Kidney capillary endothelial cell (primary cell): ENCODE measurements around the gene DGKQ.

ENCODE experiments used
- DNase-seq: peaks from one replicate; pipeline ENCODE4 v3.0.0-alpha.2; 2018; ENCODE audit warnings: low spot score

DGKQ gene

GRCh38 chr4:995311-996026 is 22.1 kb upstream of the DGKQ start:
- no peak for DNase-seq

GRCh38 chr4:993111-994029 is 20.0 kb upstream of the DGKQ start, which contains the start of gene SLC26A1:
Gene SLC26A1, minus strand, starts transcription at chr4:993404. Its CDS starts 1,701 bp downstream, at chr4:991703.
- DNase-seq = no peak

- DNase-seq = peak; percentile 58
Measured at GRCh38 chr4:992297-993110, 19.1 kb upstream of the DGKQ start.

- no peak for DNase-seq
Measured at GRCh38 chr4:991451-992296, 18.3 kb upstream of the DGKQ start.

GRCh38 chr4:990746-991367 is 17.5 kb upstream of the DGKQ start:
- no peak for DNase-seq

- DNase-seq = no peak
Measured at GRCh38 chr4:989722-990471, 16.5 kb upstream of the DGKQ start.

GRCh38 chr4:988726-989721 is 15.7 kb upstream of the DGKQ start:
- DNase-seq = no peak

GRCh38 chr4:987624-988513 is 14.5 kb upstream of the DGKQ start:
- DNase-seq = no peak

- no peak for DNase-seq
Measured at GRCh38 chr4:986879-987623, 13.7 kb upstream of the DGKQ start, which contains the start of gene IDUA. Gene IDUA, plus strand, starts transcription at chr4:987044. Its CDS starts 41 bp downstream, at chr4:987085.

- DNase-seq = no peak
Measured at GRCh38 chr4:986428-986878, 13.1 kb upstream of the DGKQ start.

GRCh38 chr4:985123-985830 is 11.9 kb upstream of the DGKQ start:
- no peak for DNase-seq

GRCh38 chr4:984336-985054 is 11.1 kb upstream of the DGKQ start:
- no peak for DNase-seq

- DNase-seq = no peak
Measured at GRCh38 chr4:982814-983213, 9.4 kb upstream of the DGKQ start.

GRCh38 chr4:982291-982690 is 8.9 kb upstream of the DGKQ start:
- DNase-seq = no peak

GRCh38 chr4:978957-979701 is 5.8 kb upstream of the DGKQ start:
- DNase-seq = peak; percentile 58
